IPS-18a (cell line): Measurements from ENCODE around the gene PNMT.

ENCODE experiments used
- H3K27ac ChIP-seq: one replicate; pipeline ENCODE4 v1.5.1; 2013; ENCODE audit warnings: low read length
- H3K27me3 ChIP-seq: one replicate; pipeline ENCODE4 v1.6.1; 2013; ENCODE audit warnings: mild to moderate bottlenecking, low read length; ENCODE audit not compliant: control insufficient read depth, insufficient read depth
- H3K36me3 ChIP-seq: one replicate; pipeline ENCODE4 v1.6.1; 2013; ENCODE audit warnings: low read depth, low read length; ENCODE audit not compliant: control insufficient read depth
- H3K4me1 ChIP-seq: one replicate; pipeline ENCODE4 v1.6.1; 2013; ENCODE audit warnings: low read depth, low read length; ENCODE audit not compliant: control insufficient read depth
- H3K4me3 ChIP-seq: one replicate; pipeline ENCODE4 v1.5.1; 2013; ENCODE audit warnings: low read length
- H3K9ac ChIP-seq: one replicate; pipeline ENCODE4 v1.6.1; 2013; ENCODE audit warnings: mild to moderate bottlenecking, low read length, moderate library complexity
- H3K9me3 ChIP-seq: one replicate; pipeline ENCODE4 v1.6.1; 2013; ENCODE audit warnings: low read depth, low read length; ENCODE audit not compliant: control insufficient read depth

PNMT gene

GRCh38 chr17:39636587-39636926 is 31.7 kb upstream of the PNMT start:
- peaks cover 35% of the 10 kb centered on the region for H3K4me1 ChIP-seq
- peak overlapping the region; percentile 23 for H3K9ac ChIP-seq
- H3K27me3 ChIP-seq = no peaks in the 10 kb centered on the region
- peak overlapping the region; percentile 85 for H3K4me3 ChIP-seq
- H3K27ac ChIP-seq = no peak overlapping the region
- H3K36me3 ChIP-seq = no peaks in the 10 kb centered on the region
- no peaks in the 10 kb centered on the region for H3K9me3 ChIP-seq

- Histone ChIP-seq H3K36me3 (no peaks in the 10 kb centered on the region), H3K9me3 (no peaks in the 10 kb centered on the region), H3K4me3 (peak within 1 kb of the TSS; percentile 85), H3K27me3 (no peaks in the 10 kb centered on the region), H3K9ac (peak within 1 kb of the TSS; percentile 57), H3K27ac (no peak within 1 kb of the TSS), H3K4me1 (peaks cover 31% of the 10 kb centered on the region)
Measured at GRCh38 chr17:39636927-39637736, 31.1 kb upstream of the PNMT start, which contains the start of gene STARD3. TSS of gene STARD3 (plus strand) at chr17:39637144. CDS start at chr17:39653532, 16,388 bp downstream.

DNA sequence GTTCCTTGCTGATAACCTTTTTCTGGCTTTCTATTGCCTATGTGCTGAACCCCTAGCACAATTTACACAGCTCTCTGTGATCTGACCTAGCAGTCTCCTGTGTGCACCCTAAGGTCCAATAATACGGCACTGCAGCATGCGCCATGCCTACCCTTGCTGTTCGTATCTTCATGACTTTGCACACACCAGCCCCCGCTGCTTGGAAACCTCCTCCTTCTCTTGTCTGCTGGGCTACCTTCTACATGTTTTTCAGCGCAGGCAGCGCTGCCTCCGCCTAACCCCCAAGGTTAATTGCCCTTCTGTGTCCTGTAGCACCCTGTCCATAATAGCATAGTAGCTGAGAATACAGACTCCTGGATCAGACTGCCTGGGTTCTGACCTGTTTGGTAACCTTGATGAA is 29.9 kb upstream of the PNMT start:
- Histone ChIP-seq H3K9me3 (no peaks in the 10 kb centered on the region), H3K36me3 (no peaks in the 10 kb centered on the region), H3K4me1 (peaks cover 26% of the 10 kb centered on the region), H3K9ac (no peak overlapping the region), H3K27ac (no peak overlapping the region), H3K4me3 (peak overlapping the region; percentile 85), H3K27me3 (no peaks in the 10 kb centered on the region)

DNA sequence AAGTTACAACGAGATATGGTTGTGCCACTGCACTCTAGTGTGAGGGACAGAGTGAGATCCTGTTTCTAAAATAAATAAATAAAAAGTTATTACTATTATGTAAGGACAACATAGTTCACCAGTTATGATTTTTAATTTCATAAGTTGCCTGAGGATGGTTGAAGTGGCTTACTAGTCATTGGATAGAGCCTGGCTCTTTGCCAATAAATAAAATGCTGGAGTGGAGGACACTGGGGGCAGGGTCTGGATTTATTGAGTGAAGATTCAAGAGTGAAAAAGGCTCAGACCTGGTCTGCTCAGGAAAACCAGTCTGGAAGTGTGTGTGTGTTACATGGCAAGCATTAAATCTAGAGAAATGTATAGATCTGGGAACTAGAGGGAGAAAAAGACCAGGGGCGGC is 29.2 kb upstream of the PNMT start:
- no peak overlapping the region for H3K4me3 ChIP-seq
- no peak overlapping the region for H3K9ac ChIP-seq
- peaks cover 26% of the 10 kb centered on the region for H3K4me1 ChIP-seq

DNA sequence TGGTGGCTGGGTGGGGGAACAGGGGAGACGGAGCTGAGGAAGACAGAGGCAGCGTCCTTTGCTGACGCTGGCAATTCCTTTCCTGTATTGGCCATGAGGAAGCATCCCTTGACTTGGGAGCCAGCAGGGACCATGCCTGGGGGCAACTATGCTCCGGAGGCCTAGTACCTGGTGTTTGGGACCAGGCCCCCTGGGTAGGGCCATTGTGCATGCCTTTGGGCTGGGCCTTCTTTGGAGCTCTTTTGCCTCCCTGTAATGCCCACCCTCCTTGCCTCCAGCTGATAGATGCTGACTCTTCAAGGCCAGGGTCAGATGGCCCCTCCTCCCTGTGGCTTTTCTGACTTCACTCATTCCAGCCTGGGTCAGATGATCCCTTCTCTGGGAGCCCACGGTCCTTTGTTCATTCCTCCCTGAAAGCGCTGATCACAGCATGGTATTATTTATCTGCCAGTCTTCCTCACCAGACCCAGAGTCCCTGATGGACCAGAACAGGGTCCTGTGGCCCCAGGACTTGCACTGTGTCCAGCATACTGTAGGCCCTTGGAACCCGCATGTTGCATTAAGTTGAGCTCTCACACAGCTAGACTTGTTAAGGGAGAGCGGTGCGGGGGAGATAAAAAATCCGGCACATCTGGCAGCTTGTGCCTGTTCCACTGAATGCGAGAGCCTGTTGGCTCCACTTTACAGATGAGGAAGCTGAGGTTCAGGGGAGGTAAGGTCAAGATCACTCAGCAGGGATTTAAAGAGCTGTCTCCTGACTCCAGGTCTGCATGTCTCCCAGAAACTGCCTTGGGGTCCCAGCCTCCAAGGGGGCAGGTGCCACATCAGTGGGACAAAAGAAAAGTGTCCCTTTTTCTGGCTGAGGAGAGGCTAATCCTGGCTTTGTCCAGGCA is 28.4 kb upstream of the PNMT start:
- Histone ChIP-seq H3K36me3 (no peaks in the 10 kb centered on the region), H3K4me3 (no peak overlapping the region), H3K27ac (no peak overlapping the region), H3K27me3 (no peaks in the 10 kb centered on the region), H3K4me1 (peaks cover 28% of the 10 kb centered on the region), H3K9me3 (no peaks in the 10 kb centered on the region), H3K9ac (no peak overlapping the region)

More for the DNA sequence above, 29.2 kb upstream of the PNMT start:
- Histone ChIP-seq H3K27me3 (no peaks in the 10 kb centered on the region), H3K36me3 (no peaks in the 10 kb centered on the region), H3K9me3 (no peaks in the 10 kb centered on the region), H3K27ac (no peak overlapping the region)

- H3K27ac ChIP-seq = no peak overlapping the region
- no peaks in the 10 kb centered on the region for H3K27me3 ChIP-seq
- H3K9me3 ChIP-seq = no peaks in the 10 kb centered on the region
- no peaks in the 10 kb centered on the region for H3K36me3 ChIP-seq
- H3K4me1 ChIP-seq = peaks cover 32% of the 10 kb centered on the region
- H3K4me3 ChIP-seq = no peak overlapping the region
- no peak overlapping the region for H3K9ac ChIP-seq
Measured at GRCh38 chr17:39640591-39641031, 27.6 kb upstream of the PNMT start.

GRCh38 chr17:39641097-39641496 is 27.2 kb upstream of the PNMT start:
- Histone ChIP-seq H3K4me3 (no peak overlapping the region), H3K9ac (no peak overlapping the region), H3K27ac (no peak overlapping the region), H3K4me1 (peaks cover 28% of the 10 kb centered on the region), H3K36me3 (no peaks in the 10 kb centered on the region), H3K9me3 (no peaks in the 10 kb centered on the region), H3K27me3 (no peaks in the 10 kb centered on the region)

DNA sequence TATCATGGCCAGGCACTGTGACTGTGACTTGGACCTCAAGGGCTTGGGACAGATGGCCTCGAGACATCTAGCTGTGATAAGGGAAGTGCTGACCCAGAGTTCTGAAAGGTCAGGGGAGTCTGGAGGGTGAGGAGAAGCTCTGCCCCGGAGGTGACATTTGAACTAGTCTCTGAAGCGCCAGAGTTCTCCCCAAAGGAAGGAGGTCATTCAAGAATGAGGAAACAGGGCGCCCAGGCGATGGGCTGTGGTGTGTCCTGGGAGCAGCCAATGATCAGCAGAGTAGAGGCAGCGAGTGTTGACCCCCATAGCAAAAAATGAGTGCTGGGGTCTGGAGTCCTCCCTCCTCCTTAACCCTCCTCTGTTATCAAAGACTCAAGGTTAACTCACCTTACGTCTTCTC is 26.4 kb upstream of the PNMT start:
- Histone ChIP-seq H3K4me3 (no peak overlapping the region), H3K27me3 (no peaks in the 10 kb centered on the region), H3K9me3 (no peaks in the 10 kb centered on the region), H3K36me3 (no peaks in the 10 kb centered on the region), H3K4me1 (peaks cover 21% of the 10 kb centered on the region), H3K9ac (no peak overlapping the region), H3K27ac (no peak overlapping the region)

GRCh38 chr17:39642291-39643074 is 25.8 kb upstream of the PNMT start:
- no peaks in the 10 kb centered on the region for H3K9me3 ChIP-seq
- peaks cover 21% of the 10 kb centered on the region for H3K4me1 ChIP-seq
- H3K27me3 ChIP-seq = no peaks in the 10 kb centered on the region
- no peak overlapping the region for H3K27ac ChIP-seq
- no peak overlapping the region for H3K4me3 ChIP-seq
- no peak overlapping the region for H3K9ac ChIP-seq
- H3K36me3 ChIP-seq = no peaks in the 10 kb centered on the region

DNA sequence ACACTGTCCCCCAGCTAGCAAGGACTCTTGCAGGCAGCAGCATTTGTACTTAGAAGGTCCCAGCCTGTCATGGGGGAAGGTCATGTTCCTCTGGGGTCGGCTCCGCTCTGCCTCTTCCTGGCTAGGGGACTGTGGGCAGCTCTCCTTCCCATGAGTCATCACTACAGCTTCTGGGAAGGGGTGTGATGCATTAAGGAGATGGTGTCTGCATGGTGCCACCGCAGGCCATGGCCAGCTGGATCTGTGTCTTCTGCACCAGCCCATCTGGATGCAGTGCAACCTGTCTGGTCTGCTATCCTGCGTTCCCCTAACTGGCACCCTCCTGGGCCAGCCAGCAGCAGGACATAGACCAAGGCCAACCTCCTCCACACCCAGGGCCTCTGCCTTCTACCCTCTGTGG is 25.0 kb upstream of the PNMT start:
- no peaks in the 10 kb centered on the region for H3K36me3 ChIP-seq
- H3K4me1 ChIP-seq = peaks cover 14% of the 10 kb centered on the region
- H3K27ac ChIP-seq = no peak overlapping the region
- no peak overlapping the region for H3K4me3 ChIP-seq
- no peaks in the 10 kb centered on the region for H3K27me3 ChIP-seq
- no peak overlapping the region for H3K9ac ChIP-seq
- no peaks in the 10 kb centered on the region for H3K9me3 ChIP-seq

- Histone ChIP-seq H3K4me3 (no peak overlapping the region), H3K36me3 (peaks cover 2% of the 10 kb centered on the region), H3K27ac (no peak overlapping the region), H3K9ac (no peak overlapping the region), H3K4me1 (peaks cover 15% of the 10 kb centered on the region), H3K9me3 (no peaks in the 10 kb centered on the region), H3K27me3 (no peaks in the 10 kb centered on the region)
Measured at GRCh38 chr17:39647256-39647655, 21.0 kb upstream of the PNMT start.
